Left renal cortex interstitium (tissue), 4 donors: ENCODE data around the gene TMEM106C. TPM values are rescaled to one million over a fixed set of nuclear protein-coding genes. Genes with fewer than 3 reads are reported as not detected.

Experiments
- DNase-seq, 4 donors: peaks; one replicate each; pipeline ENCODE4 v3.0.0-alpha.2; 2013; ENCODE audit warnings: low read depth in 4 of 4, low spot score in 2 of 4, missing footprints in 1 of 4
- polyA plus RNA-seq, 4 donors: library from polyadenylated mRNA; unstranded; fragments of 120-200 nt; gene quantifications; one replicate each; pipeline ENCODE4 v1.2.1, GENCODE V29; 2013; ENCODE audit not compliant: insufficient read length in 4 of 4

The TMEM106C gene
- 100 to 1,000 TPM; 128 to 130 (median 130) TPM for polyA plus RNA-seq

GRCh38 chr12:47963340-47964040 is at the start of gene TMEM106C:
TMEM106C (plus strand) TSS chr12:47963596; CDS start chr12:47964237, 641 bp downstream.
- peak; percentile 87 to 95 (median 94) for DNase-seq

DNA sequence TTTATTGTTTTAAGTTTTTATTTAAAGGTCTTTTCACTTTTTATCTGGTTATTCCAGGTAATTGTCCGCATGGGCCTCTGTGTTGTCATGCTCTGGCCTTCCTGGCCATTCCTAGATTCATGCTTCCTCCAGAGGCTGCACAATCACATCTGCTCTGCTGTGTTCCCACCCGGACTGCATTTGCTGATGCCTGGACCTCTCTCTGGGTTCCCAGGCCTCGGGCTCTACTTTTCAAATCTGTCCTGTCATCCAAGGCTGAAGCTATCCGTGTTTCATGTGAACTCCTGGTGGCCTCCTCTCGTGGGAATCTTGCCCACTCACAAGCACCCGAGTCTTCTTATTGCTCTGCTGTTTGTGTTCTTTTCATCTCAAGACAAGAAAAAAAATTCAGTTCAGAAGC is 42.5 kb upstream of the TMEM106C start:
- DNase-seq, result no peak

DNA sequence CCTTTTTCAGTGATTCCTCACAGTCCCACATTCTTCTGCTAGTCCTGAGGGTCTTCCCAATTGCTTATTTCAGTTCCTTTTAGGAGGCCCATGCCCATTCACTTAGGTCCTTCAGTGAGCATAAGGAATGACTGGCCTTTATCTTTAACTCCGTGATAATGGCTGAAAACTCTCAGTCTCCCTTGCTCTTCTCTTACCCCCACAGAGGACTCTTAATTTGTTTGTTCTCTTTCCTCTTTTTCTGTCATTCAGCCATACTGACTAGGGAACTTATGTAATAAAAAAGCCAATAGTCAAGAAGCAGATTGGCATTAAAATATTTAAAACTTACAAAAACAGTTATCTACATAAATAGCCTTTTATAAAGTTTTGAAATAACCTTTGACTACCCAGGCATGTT is 41.5 kb upstream of the TMEM106C start:
- no peak for DNase-seq

- no peak for DNase-seq
Observed at GRCh38 chr12:47927346-47927745, 36.0 kb upstream of the TMEM106C start.

- no peak for DNase-seq
Observed at GRCh38 chr12:47930634-47931033, 32.8 kb upstream of the TMEM106C start.

- no peak for DNase-seq
Observed at GRCh38 chr12:47931187-47931586, 32.2 kb upstream of the TMEM106C start.

DNA sequence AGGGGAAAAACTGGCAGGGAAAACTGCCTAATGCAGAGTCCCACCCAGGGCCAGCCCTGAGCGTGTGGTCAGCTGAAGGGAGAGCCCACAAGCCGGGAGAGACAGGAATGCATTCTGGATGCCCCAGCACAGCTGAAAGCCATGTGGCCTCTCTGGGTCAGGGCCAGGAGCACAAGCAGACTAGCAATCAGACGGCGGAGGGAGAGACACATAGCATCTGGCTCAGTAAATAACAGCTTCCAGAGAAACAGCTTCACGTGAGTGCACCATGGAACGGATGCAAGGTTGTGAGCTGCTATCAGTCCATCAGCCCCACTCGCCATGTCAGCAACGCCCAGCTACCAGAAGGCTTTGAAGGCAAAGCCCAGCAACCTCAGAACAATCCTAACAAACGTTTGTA is 28.2 kb upstream of the TMEM106C start:
- DNase-seq, result no peak

DNA sequence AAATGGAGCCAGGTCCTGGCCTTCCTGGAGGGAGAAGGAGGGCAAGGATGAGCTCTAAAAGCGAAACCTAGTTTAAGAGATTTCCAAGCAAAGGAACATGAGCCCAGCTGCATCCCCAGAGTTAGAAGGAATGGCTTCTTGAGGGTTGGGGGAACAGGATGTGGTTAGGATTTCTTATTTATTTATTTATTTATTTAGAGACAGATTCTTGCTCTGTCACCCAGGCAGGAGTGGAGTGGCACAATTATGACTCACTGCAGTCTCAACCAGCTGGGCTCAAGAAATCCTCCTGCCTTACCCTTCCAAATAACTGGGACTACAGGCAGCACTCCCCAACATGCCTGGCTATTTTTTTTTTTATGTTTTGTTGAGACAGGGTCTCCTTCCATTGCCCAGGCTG is 25.3 kb upstream of the TMEM106C start:
- no peak for DNase-seq

DNA sequence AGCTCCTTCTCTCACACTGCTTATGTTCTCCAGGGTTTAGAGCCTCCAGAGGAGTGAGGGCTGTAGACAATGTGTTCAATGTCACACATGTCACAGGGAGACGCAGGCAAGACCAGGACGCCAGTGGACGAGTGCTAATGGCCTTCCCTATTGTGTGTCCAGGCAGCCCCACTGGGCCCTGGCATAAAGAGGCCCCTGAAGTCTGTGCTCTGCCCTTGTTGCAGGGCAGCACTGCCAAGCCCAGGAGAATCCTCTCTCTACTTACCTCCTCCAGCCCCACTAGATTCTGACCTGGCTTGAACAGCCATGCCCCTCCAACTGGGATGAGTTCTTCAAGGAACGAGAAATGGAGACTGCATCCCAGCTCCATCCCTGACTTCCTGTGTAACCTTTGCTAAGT is 24.8 kb upstream of the TMEM106C start:
- no peak for DNase-seq

DNA sequence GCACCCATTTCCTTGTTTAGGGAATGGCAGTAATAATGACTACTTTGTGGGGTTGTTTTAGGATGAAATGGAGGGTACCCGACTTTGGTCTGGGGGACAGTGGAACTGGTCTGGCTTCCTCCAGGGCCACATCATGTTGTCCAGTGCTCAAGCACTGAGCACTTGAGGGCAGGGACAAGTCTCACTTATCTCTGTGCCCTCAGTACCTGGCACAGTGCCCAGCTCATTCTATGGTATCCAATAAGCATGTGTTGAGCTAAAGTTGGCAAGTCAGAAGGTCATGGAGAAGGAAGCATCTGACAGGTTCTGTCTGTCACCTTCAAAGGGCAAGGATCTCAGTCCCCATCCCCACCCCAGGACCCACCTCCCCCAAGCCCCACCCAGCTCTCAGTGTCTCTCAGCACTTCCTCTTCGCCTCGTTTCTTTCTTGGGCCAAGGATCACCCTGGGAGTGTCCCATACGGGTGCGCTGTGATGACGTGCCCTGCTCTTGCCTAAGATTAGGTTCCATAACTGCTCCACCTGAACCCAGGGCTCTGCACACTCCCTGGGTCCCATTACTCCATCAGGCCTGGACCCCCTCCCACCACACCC is 24.3 kb upstream of the TMEM106C start:
- no peak for DNase-seq

GRCh38 chr12:47940773-47941474 is 22.5 kb upstream of the TMEM106C start:
- no peak for DNase-seq

GRCh38 chr12:47941475-47941780 is 22.0 kb upstream of the TMEM106C start:
- no peak for DNase-seq

GRCh38 chr12:47941871-47942613 is 21.4 kb upstream of the TMEM106C start:
- DNase-seq, result no peak

- no peak for DNase-seq
Observed at GRCh38 chr12:47942614-47943225, 20.7 kb upstream of the TMEM106C start.

DNA sequence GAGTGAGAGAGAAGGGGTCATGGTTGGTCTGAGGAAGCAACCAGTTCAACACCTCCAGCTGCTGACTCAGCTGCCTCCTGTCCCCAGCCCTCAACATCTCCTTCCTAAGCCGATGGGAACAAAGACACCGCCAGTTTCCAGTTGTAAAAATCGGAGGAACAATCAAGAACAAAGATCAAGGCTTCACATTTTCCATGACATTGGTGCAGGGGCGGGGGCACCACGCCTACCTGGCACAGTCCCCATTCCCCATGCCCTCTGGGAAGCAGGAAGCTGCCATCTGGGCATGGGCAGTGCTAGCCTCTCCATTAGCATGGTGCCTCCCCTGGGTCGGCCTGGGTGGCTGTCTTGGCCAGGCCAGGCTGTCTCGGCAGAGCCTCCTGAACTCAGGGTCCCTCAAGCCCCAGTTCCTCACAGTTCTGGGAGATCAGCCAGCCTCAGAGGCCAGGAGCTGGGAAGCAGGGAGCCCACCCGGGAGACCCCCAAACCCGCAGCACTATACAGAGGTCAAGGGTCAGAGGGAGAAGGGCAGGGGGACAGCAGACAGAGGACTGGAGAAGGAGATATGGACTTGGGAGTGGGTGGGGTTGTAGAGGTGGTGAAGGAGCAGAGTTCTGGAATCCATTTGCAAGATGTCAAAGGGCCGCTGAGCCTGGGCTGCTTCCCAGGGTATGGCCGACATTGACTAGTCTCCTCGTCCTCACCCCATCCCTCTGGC is 19.6 kb upstream of the TMEM106C start:
- DNase-seq, result no peak

- DNase-seq, result no peak
Observed at GRCh38 chr12:47944685-47945340, 18.6 kb upstream of the TMEM106C start.

DNA sequence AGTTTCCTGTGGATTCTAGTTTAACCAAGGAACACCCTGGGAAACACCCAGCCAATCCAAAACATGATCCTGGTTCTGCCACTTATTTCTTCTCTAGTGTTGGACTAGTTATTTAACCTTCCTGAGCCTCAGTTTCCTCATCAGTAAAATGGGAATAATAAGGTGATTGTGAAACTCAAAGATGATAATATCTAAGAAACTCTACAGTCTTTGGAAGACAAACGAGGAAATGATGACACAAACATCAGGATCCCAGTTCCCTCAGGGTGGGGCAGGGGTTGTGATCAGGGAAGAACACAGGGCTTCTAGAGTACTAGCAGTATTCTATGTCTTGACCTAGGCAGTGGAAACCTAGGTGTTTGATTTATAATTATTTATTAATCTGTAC is 18.1 kb upstream of the TMEM106C start:
- no peak for DNase-seq

GRCh38 chr12:47946413-47947323 is 16.7 kb upstream of the TMEM106C start:
- no peak for DNase-seq

GRCh38 chr12:47947341-47947740 is 16.1 kb upstream of the TMEM106C start:
- no peak for DNase-seq
